ENCODE results near the gene CERK. TPM values are rescaled to one million over a fixed set of nuclear protein-coding genes. Genes with fewer than 3 reads are reported as not detected.

The CERK gene
- total RNA-seq, 1 donor from 2014 or later: 35.1 TPM

- no peak for DNase-seq (ENCODE audit: low spot score in 2 of 2)
- FAIRE-seq: no peak
These were observed 51.6 kb downstream of the CERK start for GRCh38 chr22:46686221-46687047.

- FAIRE-seq (no peak), DNase-seq (ENCODE audit: low spot score in 2 of 2) (no peak)
These were observed 53.3 kb downstream of the CERK start for GRCh38 chr22:46684706-46685105.

GRCh38 chr22:46682011-46682731 is 55.9 kb downstream of the CERK start:
- FAIRE-seq (no peak), DNase-seq (ENCODE audit: low spot score in 2 of 2) (no peak)

GRCh38 chr22:46681010-46681409 is 57.0 kb downstream of the CERK start:
- FAIRE-seq: no peak
- no peak for DNase-seq (ENCODE audit: low spot score in 2 of 2)

GRCh38 chr22:46679706-46680269 is 58.3 kb downstream of the CERK start:
- DNase-seq (ENCODE audit: low spot score in 2 of 2): no peak
- no peak for FAIRE-seq

GRCh38 chr22:46678785-46679700 is 59.0 kb downstream of the CERK start:
- DNase-seq (ENCODE audit: low spot score in 2 of 2) (peak in 1 of 2 donors; percentile 71), FAIRE-seq (no peak)

- no peak for FAIRE-seq
- no peak for DNase-seq (ENCODE audit: low spot score in 2 of 2)
These were observed 59.9 kb downstream of the CERK start for GRCh38 chr22:46678003-46678657.

- FAIRE-seq (no peak), DNase-seq (ENCODE audit: low spot score in 2 of 2) (no peak)
These were observed 60.6 kb downstream of the CERK start for GRCh38 chr22:46677323-46678002.

- no peak for FAIRE-seq
These were observed 61.2 kb downstream of the CERK start for GRCh38 chr22:46676881-46677280.

GRCh38 chr22:46676479-46676878 is 61.6 kb downstream of the CERK start:
- FAIRE-seq (no peak), DNase-seq (ENCODE audit: low spot score in 2 of 2) (no peak)

More at GRCh38 chr22:46676881-46677280, 61.2 kb downstream of the CERK start:
- no peak for DNase-seq (ENCODE audit: low spot score in 2 of 2)

GRCh38 chr22:46675938-46676337 is 62.1 kb downstream of the CERK start:
- no peak for FAIRE-seq
- DNase-seq (ENCODE audit: low spot score in 2 of 2): no peak

GRCh38 chr22:46675479-46675878 is 62.6 kb downstream of the CERK start:
- FAIRE-seq: no peak
- DNase-seq (ENCODE audit: low spot score in 2 of 2): no peak

- FAIRE-seq (no peak), DNase-seq (ENCODE audit: low spot score in 2 of 2) (no peak)
These were observed 63.1 kb downstream of the CERK start for GRCh38 chr22:46674906-46675305.

GRCh38 chr22:46674367-46674781 is 63.7 kb downstream of the CERK start:
- FAIRE-seq: no peak
- DNase-seq (ENCODE audit: low spot score in 2 of 2): peak in 1 of 2 donors; percentile 74

- no peak for FAIRE-seq
- DNase-seq (ENCODE audit: low spot score in 2 of 2): no peak
These were observed 64.3 kb downstream of the CERK start for GRCh38 chr22:46673662-46674236.

GRCh38 chr22:46673205-46673604 is 64.8 kb downstream of the CERK start:
- no peak for FAIRE-seq
- no peak for DNase-seq (ENCODE audit: low spot score in 2 of 2)

GRCh38 chr22:46672731-46673130 is 65.3 kb downstream of the CERK start:
- no peak for FAIRE-seq

GRCh38 chr22:46671824-46672432 is 66.1 kb downstream of the CERK start:
- DNase-seq (ENCODE audit: low spot score in 2 of 2): no peak
- FAIRE-seq: no peak

More at GRCh38 chr22:46672731-46673130, 65.3 kb downstream of the CERK start:
- DNase-seq (ENCODE audit: low spot score in 2 of 2): no peak

Data from frontal cortex (tissue), 4 donors.